Erythroblast (primary cell): ENCODE measurements around the gene ITGA11.

Source experiments
- GATA1 ChIP-seq: IDR thresholded peaks from 2 replicates; pipeline ENCODE4 v1.6.1; 2011; ENCODE audit warnings: low read depth, mild to moderate bottlenecking, control low read depth, low read length, moderate library complexity
- POLR2A ChIP-seq: IDR thresholded peaks from 2 replicates; pipeline ENCODE4 v1.6.1; 2011; ENCODE audit warnings: mild to moderate bottlenecking, low read length

- TF ChIP-seq POLR2A (no peak), GATA1 (no peak)
Observed at GRCh38 chr15:68347392-68347791, 84.6 kb downstream of the ITGA11 start.
